Measurements from ENCODE around the gene GLI3. TPM values are rescaled to one million over a fixed set of nuclear protein-coding genes. Genes with fewer than 3 reads are reported as not detected.

The GLI3 gene
- total RNA-seq, 1 experiment from 2014 or later = 0.07 TPM

DNA sequence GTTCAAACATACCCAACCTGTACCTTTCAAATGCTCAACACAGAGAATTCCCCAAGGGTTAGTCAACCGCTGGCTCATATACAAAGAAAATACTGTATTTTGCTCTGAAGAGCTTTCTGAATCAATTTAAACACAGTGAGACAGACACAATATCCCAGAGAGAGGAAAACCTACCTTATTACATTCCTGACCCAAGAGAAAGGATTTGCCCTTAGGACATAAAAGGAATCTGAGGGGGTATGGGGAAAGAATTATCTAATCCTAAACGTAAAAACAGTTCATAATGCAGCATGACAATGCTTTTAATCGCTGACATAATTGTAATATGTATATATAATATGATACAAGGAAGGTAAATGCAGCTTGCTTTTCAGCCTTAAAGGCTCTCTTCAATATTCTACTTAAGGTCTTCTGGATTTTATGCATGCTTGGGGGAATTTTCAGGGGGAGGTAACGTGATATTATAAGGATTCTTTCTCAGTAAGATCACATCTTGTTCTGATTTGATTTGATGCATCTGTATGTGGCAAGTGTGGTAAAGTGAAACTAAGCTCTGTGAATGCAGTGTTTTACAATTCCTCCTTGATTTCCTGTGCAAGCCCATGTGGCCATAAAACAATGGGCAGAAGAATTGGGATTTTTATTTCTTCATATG lies 240.5 kb downstream of the GLI3 start:
- Histone ChIP-seq H3K36me3 (ENCODE audit: insufficient read depth, low read length) (no peaks in the 10 kb centered on the region), H3K79me2 (ENCODE audit: low read length) (no peaks in the 10 kb centered on the region), H3K4me3 (ENCODE audit: low read length) (no peak overlapping the region), H3K4me1 (ENCODE audit: low read length) (no peaks in the 10 kb centered on the region), H3K9me2 (replicated peaks; ENCODE audit: insufficient read depth, low read length) (no peaks in the 10 kb centered on the region), H3K9me3 (ENCODE audit: low read length) (no peaks in the 10 kb centered on the region), H3K4me2 (ENCODE audit: low read depth, low read length, poor library complexity, severe bottlenecking) (no peak overlapping the region), H4K20me1 (ENCODE audit: insufficient read depth, low read depth, low read length) (no peaks in the 10 kb centered on the region), H3K9ac (ENCODE audit: low read length) (no peak overlapping the region), H2AFZ (ENCODE audit: low read length) (no peak overlapping the region), H3K27me3 (ENCODE audit: low read length) (no peaks in the 10 kb centered on the region), H3K27ac (ENCODE audit: low read length) (no peak overlapping the region)
- no peak for DNase-seq

DNA sequence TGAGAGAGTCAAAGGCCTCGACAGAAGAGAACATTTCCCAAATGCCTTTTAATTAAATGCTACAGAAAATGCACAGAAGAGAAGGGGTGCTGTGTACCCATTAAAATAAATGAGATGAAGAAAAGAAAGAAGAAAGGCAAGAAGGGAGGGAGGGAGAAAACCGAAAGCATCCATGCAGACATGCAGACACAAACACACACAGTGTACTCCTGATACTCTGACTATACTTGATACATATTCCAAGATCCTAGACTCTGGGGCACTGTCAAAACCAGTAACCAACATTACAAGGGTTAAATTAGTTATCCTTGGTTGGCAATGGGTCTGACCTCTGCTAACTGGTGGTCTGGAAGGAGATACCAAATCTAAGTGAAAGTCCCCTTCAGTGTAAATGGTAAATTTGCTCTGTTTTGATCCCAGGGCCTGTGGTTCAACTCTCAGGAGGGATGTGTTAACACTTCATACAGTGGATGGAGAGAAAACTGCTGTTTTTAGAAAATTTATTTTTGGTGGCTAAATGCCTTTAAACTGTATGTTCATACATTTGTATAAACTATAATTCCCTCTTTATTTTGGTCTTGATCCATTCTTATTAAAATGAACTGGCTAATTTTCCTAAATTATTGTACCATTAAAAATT lies 241.3 kb downstream of the GLI3 start:
- Histone ChIP-seq H3K9me2 (replicated peaks; ENCODE audit: insufficient read depth, low read length) (no peaks in the 10 kb centered on the region), H4K20me1 (ENCODE audit: insufficient read depth, low read depth, low read length) (no peaks in the 10 kb centered on the region), H3K27me3 (ENCODE audit: low read length) (no peaks in the 10 kb centered on the region), H3K9me3 (ENCODE audit: low read length) (no peaks in the 10 kb centered on the region), H3K9ac (ENCODE audit: low read length) (no peak overlapping the region), H2AFZ (ENCODE audit: low read length) (no peak overlapping the region), H3K4me1 (ENCODE audit: low read length) (no peaks in the 10 kb centered on the region), H3K27ac (ENCODE audit: low read length) (no peak overlapping the region), H3K79me2 (ENCODE audit: low read length) (no peaks in the 10 kb centered on the region), H3K4me3 (ENCODE audit: low read length) (no peak overlapping the region), H3K36me3 (ENCODE audit: insufficient read depth, low read length) (no peaks in the 10 kb centered on the region), H3K4me2 (ENCODE audit: low read depth, low read length, poor library complexity, severe bottlenecking) (no peak overlapping the region)
- DNase-seq = no peak

DNA sequence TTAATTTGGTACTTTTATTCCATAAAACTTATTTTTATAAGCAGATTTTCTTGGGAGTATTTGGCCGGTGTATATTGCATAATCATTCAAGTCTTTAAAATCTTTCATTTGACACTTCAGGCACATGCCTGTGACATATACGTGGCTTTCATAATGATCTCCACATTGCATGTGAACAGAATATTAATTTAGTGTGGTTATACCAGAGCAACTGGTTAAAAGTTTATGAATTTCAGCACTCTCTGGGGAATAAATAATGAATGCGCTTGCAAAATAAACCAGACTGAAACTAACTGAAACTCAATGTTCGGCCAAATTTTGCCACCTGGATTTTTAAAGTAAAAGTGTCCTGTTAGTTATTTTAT lies 242.3 kb downstream of the GLI3 start:
- Histone ChIP-seq H2AFZ (ENCODE audit: low read length) (no peak overlapping the region), H3K36me3 (ENCODE audit: insufficient read depth, low read length) (no peaks in the 10 kb centered on the region), H3K79me2 (ENCODE audit: low read length) (no peaks in the 10 kb centered on the region), H4K20me1 (ENCODE audit: insufficient read depth, low read depth, low read length) (no peaks in the 10 kb centered on the region), H3K9me3 (ENCODE audit: low read length) (no peaks in the 10 kb centered on the region), H3K9me2 (replicated peaks; ENCODE audit: insufficient read depth, low read length) (no peaks in the 10 kb centered on the region), H3K9ac (ENCODE audit: low read length) (no peak overlapping the region), H3K27ac (ENCODE audit: low read length) (no peak overlapping the region), H3K4me3 (ENCODE audit: low read length) (no peak overlapping the region), H3K4me1 (ENCODE audit: low read length) (no peaks in the 10 kb centered on the region), H3K4me2 (ENCODE audit: low read depth, low read length, poor library complexity, severe bottlenecking) (no peak overlapping the region), H3K27me3 (ENCODE audit: low read length) (no peaks in the 10 kb centered on the region)
- DNase-seq = no peak

DNA sequence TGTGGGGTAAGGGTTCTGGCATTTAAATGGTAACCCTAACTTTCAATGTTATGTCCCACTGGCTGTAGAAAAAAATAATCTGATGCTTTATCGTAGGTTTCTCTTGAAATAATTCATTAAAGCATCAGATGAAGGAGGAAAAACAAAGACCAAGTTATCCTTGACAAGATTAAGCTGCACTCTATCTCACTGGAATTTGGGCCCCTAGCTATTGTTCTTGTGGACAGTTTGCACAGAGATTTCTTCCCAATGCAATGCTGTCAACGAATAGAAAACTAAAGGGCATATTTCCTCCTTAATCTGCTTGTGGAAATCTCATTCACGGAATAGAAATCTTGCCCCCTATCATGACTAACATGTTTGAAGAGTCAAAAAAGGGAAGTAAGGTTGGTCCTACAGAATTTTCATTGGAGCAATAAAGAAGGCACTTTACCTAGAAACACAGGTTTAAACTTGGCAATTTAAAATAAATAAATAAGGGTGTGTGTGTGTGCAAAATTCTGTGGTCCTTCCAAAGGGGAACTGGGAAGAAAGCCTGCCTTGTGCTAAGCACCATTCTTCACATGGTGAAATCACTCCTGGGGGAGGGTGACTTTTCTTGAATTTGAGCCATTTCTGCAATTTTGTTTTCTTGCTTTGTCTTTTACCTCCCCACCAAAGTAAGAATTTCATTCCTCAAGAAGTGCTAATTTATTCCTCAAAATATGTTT lies 242.8 kb downstream of the GLI3 start:
- no peak for DNase-seq
- H3K9me3 ChIP-seq (ENCODE audit: low read length) = no peaks in the 10 kb centered on the region
- no peak overlapping the region for H3K27ac ChIP-seq (ENCODE audit: low read length)
- H3K9ac ChIP-seq (ENCODE audit: low read length) = no peak overlapping the region
- no peaks in the 10 kb centered on the region for H3K79me2 ChIP-seq (ENCODE audit: low read length)
- no peak overlapping the region for H3K4me2 ChIP-seq (ENCODE audit: low read depth, low read length, poor library complexity, severe bottlenecking)
- H4K20me1 ChIP-seq (ENCODE audit: insufficient read depth, low read depth, low read length) = no peaks in the 10 kb centered on the region
- no peaks in the 10 kb centered on the region for H3K36me3 ChIP-seq (ENCODE audit: insufficient read depth, low read length)
- H3K4me1 ChIP-seq (ENCODE audit: low read length) = no peaks in the 10 kb centered on the region
- no peaks in the 10 kb centered on the region for H3K9me2 ChIP-seq (replicated peaks; ENCODE audit: insufficient read depth, low read length)
- no peaks in the 10 kb centered on the region for H3K27me3 ChIP-seq (ENCODE audit: low read length)
- H2AFZ ChIP-seq (ENCODE audit: low read length) = no peak overlapping the region
- H3K4me3 ChIP-seq (ENCODE audit: low read length) = no peak overlapping the region

DNA sequence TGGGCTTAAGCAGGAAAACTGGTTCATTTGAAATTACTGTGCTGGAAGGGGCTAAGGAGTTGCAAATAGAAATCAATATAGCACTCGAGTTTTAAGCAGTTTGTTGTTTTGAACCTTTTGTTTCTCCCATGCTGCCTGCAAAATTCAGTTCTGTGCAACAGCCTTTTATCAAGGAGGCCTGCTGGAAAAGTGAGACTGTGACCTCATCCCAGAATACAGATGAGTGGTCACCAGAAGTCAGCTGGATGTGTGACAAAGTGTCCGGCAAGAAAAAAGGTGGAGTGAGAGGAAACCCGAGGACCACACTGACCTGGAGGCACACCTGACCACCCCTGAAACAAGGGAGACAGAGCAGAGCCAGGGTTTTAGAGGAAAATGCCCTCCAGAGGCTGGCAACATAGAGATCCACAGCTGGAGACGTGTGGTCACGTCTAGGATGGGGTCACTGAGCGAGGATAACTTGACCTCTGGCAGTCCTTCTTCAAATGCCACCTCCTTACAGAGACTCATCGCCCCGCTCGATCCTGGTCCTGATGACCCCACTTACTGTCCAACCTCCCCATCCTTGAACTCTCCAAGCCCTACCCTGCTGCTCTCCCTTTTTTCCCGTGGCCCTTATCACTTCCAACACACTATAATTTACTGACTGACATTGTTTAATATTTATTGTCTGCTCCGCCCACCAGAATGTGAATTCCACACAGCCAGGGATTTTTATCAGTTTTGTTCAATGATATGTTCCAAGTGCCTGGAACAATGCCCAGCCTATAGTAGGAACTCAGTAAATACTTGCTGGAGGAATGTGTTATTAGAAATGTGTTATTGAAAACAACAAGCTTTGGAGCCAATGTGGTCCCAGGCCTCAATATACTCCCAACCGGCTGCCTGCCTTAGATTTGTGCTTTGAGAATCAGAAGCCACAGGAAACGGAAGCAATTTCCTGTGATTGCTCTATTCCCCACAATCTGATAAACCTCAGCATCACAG lies 243.8 kb downstream of the GLI3 start:
- no peak overlapping the region for H3K4me2 ChIP-seq (ENCODE audit: low read depth, low read length, poor library complexity, severe bottlenecking)
- H3K9me2 ChIP-seq (replicated peaks; ENCODE audit: insufficient read depth, low read length) = no peaks in the 10 kb centered on the region
- no peaks in the 10 kb centered on the region for H3K27me3 ChIP-seq (ENCODE audit: low read length)
- no peak overlapping the region for H3K4me3 ChIP-seq (ENCODE audit: low read length)
- no peak overlapping the region for H3K27ac ChIP-seq (ENCODE audit: low read length)
- H3K79me2 ChIP-seq (ENCODE audit: low read length) = no peaks in the 10 kb centered on the region
- no peaks in the 10 kb centered on the region for H3K36me3 ChIP-seq (ENCODE audit: insufficient read depth, low read length)
- H3K9me3 ChIP-seq (ENCODE audit: low read length) = no peaks in the 10 kb centered on the region
- H3K4me1 ChIP-seq (ENCODE audit: low read length) = no peaks in the 10 kb centered on the region
- DNase-seq = no peak
- no peaks in the 10 kb centered on the region for H4K20me1 ChIP-seq (ENCODE audit: insufficient read depth, low read depth, low read length)
- no peak overlapping the region for H2AFZ ChIP-seq (ENCODE audit: low read length)
- no peak overlapping the region for H3K9ac ChIP-seq (ENCODE audit: low read length)

DNA sequence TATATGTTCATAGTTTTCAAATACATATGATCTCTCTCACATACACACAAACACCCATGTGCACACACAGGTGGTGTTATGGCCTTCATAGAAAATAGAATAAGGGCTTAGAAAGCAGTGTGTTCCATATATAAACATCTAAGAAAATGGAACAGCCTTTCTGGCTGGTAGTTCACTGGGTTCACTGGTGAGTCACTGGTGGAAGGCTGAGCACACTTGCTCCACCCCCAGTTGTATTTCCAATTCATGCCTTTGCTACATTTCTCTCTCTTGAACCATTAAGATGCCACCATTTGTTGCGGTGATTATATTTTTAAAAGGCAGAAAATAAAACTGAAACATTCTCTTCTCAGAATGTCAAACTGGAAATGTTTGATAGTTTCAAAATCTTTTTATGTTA lies 252.1 kb downstream of the GLI3 start:
- Histone ChIP-seq H2AFZ (ENCODE audit: low read length) (no peak overlapping the region), H3K4me1 (ENCODE audit: low read length) (no peaks in the 10 kb centered on the region), H3K4me2 (ENCODE audit: low read depth, low read length, poor library complexity, severe bottlenecking) (no peak overlapping the region), H3K9ac (ENCODE audit: low read length) (no peak overlapping the region), H3K36me3 (ENCODE audit: insufficient read depth, low read length) (no peaks in the 10 kb centered on the region), H4K20me1 (ENCODE audit: insufficient read depth, low read depth, low read length) (no peaks in the 10 kb centered on the region), H3K9me2 (replicated peaks; ENCODE audit: insufficient read depth, low read length) (no peaks in the 10 kb centered on the region), H3K27ac (ENCODE audit: low read length) (no peak overlapping the region), H3K27me3 (ENCODE audit: low read length) (no peaks in the 10 kb centered on the region), H3K79me2 (ENCODE audit: low read length) (no peaks in the 10 kb centered on the region), H3K4me3 (ENCODE audit: low read length) (no peak overlapping the region), H3K9me3 (ENCODE audit: low read length) (no peaks in the 10 kb centered on the region)
- no peak for DNase-seq

DNA sequence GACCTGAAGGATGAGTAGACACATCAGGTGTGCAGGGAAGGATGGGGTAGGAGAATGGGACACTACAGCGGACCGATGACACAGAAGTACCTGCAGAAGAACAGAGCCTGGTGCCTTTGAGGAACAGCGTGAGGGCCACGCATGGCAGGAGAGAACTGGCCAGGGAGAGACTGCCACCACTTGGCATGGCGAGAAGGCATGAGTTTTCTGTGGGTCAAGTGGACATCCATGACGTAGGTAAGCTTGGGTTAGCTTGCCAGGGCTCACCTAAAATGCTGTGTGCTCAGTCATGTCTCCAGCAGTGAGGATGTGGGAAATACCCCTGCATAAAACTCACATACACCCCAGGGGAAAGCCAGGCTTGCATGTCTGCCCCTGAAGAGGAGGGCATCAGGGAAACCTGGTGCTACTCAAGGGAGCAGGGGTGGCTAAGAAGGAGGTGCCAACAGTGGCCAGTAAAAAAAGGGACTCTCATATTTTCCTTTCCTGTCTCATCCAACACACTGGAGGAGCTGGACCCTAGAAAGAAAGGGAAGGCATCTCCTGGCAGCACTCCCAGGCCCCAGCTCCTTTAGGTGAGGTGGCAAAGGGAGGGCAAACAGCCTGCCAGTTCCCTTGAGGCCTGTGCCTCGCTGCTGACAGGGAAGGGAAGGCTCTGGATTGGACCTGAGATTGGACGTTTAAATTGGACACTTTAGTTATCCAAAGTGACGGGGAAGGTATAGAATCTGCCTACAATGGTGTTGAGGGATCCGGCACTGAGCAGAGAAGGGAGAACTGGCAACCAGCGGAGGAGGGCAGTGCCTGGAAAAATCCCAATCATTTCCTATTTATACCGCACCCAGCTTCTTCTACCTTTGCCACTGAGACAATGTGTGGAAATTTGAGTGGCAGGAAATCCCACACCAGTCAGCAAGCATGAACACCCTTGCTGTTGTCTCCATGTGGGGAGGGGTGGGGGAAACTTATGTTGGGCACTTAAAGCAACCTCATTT lies 255.7 kb downstream of the GLI3 start:
- Histone ChIP-seq H3K4me2 (ENCODE audit: low read depth, low read length, poor library complexity, severe bottlenecking) (no peak overlapping the region), H3K4me1 (ENCODE audit: low read length) (no peaks in the 10 kb centered on the region), H2AFZ (ENCODE audit: low read length) (no peak overlapping the region), H3K4me3 (ENCODE audit: low read length) (no peak overlapping the region), H3K9me3 (ENCODE audit: low read length) (no peaks in the 10 kb centered on the region), H3K36me3 (ENCODE audit: insufficient read depth, low read length) (no peaks in the 10 kb centered on the region), H3K9ac (ENCODE audit: low read length) (no peak overlapping the region), H3K9me2 (replicated peaks; ENCODE audit: insufficient read depth, low read length) (no peaks in the 10 kb centered on the region), H3K27ac (ENCODE audit: low read length) (no peak overlapping the region), H3K79me2 (ENCODE audit: low read length) (no peaks in the 10 kb centered on the region), H4K20me1 (ENCODE audit: insufficient read depth, low read depth, low read length) (no peaks in the 10 kb centered on the region), H3K27me3 (ENCODE audit: low read length) (no peaks in the 10 kb centered on the region)
- no peak for DNase-seq
